ENCODE results near the gene CREB3L1.

DNA sequence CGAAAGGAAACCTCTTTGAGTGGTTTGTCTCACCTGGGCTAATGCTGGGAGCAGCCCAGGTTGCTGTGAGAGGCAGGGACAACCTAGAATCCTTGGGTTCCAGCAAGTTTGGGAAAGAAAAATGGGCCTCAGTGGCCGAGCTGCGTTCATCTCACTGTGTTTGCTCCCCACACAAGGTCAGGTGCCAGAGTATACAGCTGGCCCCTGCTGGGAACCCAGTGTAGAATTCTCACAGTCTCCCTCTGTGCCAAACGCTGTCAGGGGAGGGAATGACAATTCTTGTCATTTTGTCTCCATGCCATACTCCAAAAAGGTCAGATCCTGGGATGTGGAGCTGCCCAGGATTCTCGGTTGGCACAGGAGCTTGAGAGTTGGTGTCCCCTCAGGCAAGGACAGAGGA, 74.1 kb downstream of the CREB3L1 start:
- TF ChIP-seq, protein P1, sequence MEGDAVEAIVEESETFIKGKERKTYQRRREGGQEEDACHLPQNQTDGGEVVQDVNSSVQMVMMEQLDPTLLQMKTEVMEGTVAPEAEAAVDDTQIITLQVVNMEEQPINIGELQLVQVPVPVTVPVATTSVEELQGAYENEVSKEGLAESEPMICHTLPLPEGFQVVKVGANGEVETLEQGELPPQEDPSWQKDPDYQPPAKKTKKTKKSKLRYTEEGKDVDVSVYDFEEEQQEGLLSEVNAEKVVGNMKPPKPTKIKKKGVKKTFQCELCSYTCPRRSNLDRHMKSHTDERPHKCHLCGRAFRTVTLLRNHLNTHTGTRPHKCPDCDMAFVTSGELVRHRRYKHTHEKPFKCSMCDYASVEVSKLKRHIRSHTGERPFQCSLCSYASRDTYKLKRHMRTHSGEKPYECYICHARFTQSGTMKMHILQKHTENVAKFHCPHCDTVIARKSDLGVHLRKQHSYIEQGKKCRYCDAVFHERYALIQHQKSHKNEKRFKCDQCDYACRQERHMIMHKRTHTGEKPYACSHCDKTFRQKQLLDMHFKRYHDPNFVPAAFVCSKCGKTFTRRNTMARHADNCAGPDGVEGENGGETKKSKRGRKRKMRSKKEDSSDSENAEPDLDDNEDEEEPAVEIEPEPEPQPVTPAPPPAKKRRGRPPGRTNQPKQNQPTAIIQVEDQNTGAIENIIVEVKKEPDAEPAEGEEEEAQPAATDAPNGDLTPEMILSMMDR (IDR thresholded peaks at IDR 0.05): no peak
- no peak for TF ChIP-seq POLR2A (IDR thresholded peaks at IDR 0.05)

Measured in right lobe of liver (tissue), 4 donors.